HG02642 (cell line): ENCODE results near the gene GPHN.
"Not testable (repeated sequence)": the region's sequence is repeated elsewhere in the genome, so short reads cannot be mapped to it uniquely, and the experiment has no call there.

Experiments used
- ATAC-seq: cut with Tn5 transposase; IDR thresholded peaks from one replicate; pipeline ENCODE4 v1.9.1; 2021; ENCODE audit warnings: mild to moderate bottlenecking; ENCODE audit not compliant: unreplicated experiment, poor library complexity

GPHN gene

GRCh38 chr14:66746316-66747006 is 238.5 kb downstream of the GPHN start:
- ATAC-seq, result no peak

DNA sequence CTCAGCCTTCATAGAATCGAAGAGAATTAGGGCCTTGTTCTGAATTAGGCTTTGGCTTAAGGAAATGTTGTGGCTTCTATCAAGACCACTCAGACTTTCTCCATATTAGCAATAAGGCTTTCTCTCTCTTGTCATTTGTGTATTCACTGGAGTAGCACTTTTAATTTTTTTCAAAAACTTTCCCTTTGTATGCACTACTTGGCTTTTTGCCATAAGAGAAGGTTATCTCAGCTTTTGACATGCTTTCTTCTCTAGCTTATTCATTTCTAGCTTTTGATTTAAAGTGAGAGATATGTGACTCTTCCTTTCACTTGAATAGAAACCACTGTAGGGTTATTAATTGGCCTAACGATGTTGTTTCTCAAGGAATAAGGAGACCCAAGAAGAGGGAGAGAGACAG is 244.2 kb downstream of the GPHN start:
- peak; percentile 76 for ATAC-seq

GRCh38 chr14:66758031-66758613 is 250.2 kb downstream of the GPHN start:
- no peak for ATAC-seq

DNA sequence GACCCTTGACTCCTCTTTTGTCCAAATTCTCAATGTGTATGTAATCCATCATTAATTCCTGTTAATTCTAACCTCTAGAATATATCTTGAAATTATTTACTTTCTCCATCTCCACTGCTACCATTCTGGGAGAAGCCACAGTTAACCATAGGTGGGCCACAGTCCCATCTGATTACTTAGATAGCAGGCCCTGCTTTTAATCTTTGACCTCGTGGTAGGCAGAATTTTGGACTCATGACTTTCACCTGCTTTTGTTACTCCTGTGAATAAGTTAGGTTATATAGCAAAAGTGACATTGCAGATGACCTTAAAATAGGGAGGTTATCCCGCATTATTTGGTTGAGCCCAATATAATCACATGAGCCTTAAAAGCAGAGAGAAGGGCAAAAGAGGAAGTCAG is 264.2 kb downstream of the GPHN start:
- ATAC-seq, result no peak

DNA sequence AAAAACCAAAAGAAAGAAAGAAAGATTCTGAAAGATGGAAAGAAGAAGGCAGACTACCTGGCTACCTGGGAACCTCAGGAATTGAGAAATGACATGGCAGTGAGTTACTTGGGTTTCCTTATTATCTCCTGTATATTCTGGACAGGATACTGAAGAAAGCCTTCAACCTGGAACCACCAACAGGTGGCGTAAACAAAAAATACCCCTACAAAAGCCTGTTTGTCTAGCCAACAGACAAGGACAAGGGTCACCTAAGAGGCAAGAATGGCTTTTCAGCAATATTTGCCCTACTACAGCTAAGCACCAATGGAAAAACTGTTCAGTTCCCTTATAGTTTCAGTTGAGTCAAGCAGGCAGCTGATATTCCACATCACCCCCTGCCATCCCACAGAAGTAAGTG is 274.9 kb downstream of the GPHN start:
- no peak for ATAC-seq

- no peak for ATAC-seq
Measured at GRCh38 chr14:66790101-66790500, 282.2 kb downstream of the GPHN start.

DNA sequence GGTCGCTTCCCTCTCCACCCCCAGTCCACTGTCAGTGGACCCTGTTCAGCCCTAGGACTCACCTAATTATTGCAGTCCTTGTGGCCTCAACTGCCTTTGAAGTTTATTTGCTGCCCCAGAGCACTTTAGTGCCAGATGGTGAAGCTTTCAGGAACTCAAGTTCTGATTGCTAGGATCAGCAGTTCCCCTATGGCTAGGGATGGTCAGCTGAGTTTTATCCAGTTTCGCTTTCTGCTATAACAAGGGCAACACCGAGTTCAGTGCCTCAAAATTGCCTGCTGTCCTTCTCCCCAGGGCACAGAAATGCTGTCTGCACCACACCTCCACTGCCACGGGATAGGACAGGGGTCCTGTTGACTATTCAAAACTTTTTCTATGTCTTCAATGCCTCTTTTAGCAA is 295.0 kb downstream of the GPHN start:
- ATAC-seq, result no peak

GRCh38 chr14:66804141-66804540 is 296.2 kb downstream of the GPHN start:
- ATAC-seq, result no peak

DNA sequence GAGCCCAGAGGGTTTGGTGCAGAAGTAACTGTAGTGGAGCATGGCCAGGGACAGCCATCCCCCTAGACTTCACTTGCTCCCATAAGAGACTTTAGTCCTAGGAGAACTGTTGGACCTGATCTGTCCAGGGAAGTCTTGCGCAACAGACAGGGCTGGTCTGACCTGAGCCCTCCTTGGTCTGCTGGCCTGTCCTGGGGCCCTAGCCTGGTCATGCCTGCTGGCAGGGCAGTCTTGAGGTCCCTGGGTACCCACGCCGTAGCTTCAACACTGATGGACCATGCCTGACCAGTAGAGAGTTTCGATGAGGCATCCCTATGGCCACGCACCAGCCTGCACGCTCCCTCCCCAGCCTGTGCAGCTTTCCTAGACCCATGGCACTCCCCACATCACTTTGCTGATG is 305.7 kb downstream of the GPHN start:
- no peak for ATAC-seq

DNA sequence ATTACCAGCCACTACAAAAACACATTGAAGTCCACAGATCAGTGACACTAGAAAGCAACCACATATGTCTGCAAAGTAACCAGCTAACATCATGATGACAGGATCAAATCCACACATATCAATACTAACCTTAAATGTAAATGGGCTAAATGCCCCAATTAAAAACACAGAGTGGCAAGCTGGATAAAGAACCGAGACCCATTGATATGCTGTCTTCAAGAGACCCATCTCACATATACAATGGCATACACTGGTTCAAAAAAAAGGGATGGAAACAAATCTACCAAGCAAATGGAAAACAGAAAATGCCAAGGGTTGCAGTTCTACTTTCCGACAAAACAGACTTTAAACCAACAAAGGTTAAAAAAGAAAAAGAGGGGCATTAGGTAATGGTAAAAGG is 307.7 kb downstream of the GPHN start:
- no peak for ATAC-seq

- no peak for ATAC-seq
Measured at GRCh38 chr14:66824251-66824650, 316.3 kb downstream of the GPHN start.

GRCh38 chr14:66827182-66827581 is 319.2 kb downstream of the GPHN start:
- no peak for ATAC-seq

- ATAC-seq, result no peak
Measured at GRCh38 chr14:66831173-66831572, 323.2 kb downstream of the GPHN start.

GRCh38 chr14:66833816-66834215 is 325.9 kb downstream of the GPHN start:
- no peak for ATAC-seq

GRCh38 chr14:66837436-66837835 is 329.5 kb downstream of the GPHN start:
- ATAC-seq, result not testable (repeated sequence)

- ATAC-seq, result no peak
Measured at GRCh38 chr14:66842911-66843512, 335.1 kb downstream of the GPHN start.

DNA sequence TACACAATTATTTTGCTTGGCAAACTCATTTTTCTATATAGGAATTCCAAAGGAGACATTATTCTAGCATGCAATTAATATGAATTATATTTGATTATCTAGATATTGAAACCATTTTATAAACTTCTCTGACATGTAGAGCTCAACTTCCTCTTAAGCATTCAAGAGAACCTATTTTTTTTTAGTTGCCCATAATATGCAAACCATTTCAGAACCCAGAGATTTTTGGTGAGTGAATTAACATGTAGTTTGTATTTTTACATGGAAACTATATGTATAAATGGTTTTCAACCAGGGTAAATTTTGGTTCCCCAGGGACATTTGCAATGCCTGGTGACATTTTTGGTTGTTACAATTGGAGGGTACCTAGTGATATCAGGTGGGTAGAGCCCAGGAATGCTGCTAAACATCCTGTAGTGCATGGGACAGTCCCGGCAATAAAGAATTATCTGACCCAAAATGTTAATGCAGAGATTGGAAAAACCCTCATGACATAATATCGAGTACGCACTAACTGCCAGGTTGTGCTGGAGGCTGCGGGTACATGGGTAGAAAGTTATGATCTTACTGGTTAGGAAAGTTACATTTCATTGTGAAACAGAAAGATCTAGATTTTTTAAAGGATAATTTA is 342.4 kb downstream of the GPHN start:
- no peak for ATAC-seq

GRCh38 chr14:66853311-66853710 is 345.4 kb downstream of the GPHN start:
- no peak for ATAC-seq

GRCh38 chr14:66857867-66858266 is 349.9 kb downstream of the GPHN start:
- ATAC-seq, result no peak

DNA sequence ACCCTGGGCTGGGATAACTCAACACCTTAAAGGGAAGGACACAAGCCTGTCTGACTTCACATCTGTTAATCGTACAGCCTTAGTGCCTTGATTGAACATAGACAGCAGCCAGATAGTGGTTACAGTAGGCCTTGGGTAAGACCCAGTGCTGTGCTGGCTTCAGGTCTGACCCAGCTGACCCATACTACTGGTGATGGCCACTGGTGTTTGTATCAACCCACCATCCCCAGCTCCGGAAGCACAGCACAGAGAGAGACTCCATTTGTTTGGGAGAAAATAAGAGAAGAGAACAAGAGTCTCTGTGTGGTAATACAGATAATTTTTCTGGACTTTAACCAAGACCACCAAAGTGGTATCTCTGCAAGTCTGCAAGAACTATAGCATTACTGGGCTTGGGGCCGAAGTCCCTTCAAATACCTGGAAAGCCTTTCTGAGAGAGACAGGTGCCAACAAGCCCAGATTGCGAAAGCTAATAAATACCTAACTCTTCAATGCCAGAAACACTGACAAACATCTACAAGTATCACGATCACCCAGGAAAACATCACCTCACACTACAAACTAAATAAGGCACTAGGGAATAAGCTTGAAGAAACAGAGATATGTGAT is 351.2 kb downstream of the GPHN start:
- no peak for ATAC-seq

- ATAC-seq, result no peak
Measured at GRCh38 chr14:66881596-66881995, 373.6 kb downstream of the GPHN start.
